Endothelial cell of umbilical vein (primary cell): Measurements from ENCODE around the gene SYNPO2L. TPM values are rescaled to one million over a fixed set of nuclear protein-coding genes. Genes with fewer than 3 reads are reported as not detected.

ENCODE experiments used
- BruUV-seq: library from RNA; stranded (reverse); fragments of 400-500 nt; replicated peaks from 2 replicates; lab custom pipeline; 2021; lab: Mats Ljungman, UMichigan
- CTCF ChIA-PET: fragments of 300-600, 350-600 bp; sonication (Branson Sonifier 250); formaldehyde crosslinking; loops from one replicate; lab custom pipeline; 2021; ENCODE audit warnings: antibody characterized with exemption, inconsistent platforms; lab: Charles Lee
- POLR2A ChIA-PET: fragments of 300-600, 350-600 bp; sonication (Branson Sonifier 250); formaldehyde crosslinking; loops from one replicate; lab custom pipeline; 2021; ENCODE audit warnings: antibody characterized with exemption, inconsistent platforms; lab: Charles Lee
- DNase-seq: peaks from one replicate; pipeline ENCODE4 v3.0.0-alpha.2; 2011; ENCODE audit warnings: low read depth, low spot score
- FAIRE-seq: peaks from 2 replicates; lab custom pipeline; 2011; peaks lifted over from hg19 to GRCh38; lab: Jason Lieb, UNC
- H2AFZ ChIP-seq: 2 replicates; pipeline ENCODE4 v1.6.0; 2012; ENCODE audit warnings: low read depth, low read length, control low read depth, inconsistent platforms
- H3K27ac ChIP-seq: 2 replicates; pipeline ENCODE4 v1.5.1; 2011; ENCODE audit warnings: low read depth, mild to moderate bottlenecking, control low read depth, low read length, moderate library complexity; ENCODE audit not compliant: insufficient read depth
- H3K27me3 ChIP-seq, 2 experiments: 2 replicates each; pipeline versions ENCODE4 v1.6.0 to v1.6.1; 2011; ENCODE audit warnings: low read length in 2 of 2, mixed read lengths in 1 of 2; ENCODE audit not compliant: control insufficient read depth in 2 of 2, insufficient read depth in 2 of 2
- H3K36me3 ChIP-seq, 2 experiments: 2 replicates in 1 of 2; 3 replicates in 1 of 2; pipeline ENCODE4 v1.5.1; 2011; ENCODE audit warnings: low read length in 2 of 2, mild to moderate bottlenecking in 1 of 2, moderate library complexity in 1 of 2; ENCODE audit not compliant: control insufficient read depth in 2 of 2, insufficient read depth in 2 of 2; ENCODE audit errors: extremely low read depth in 1 of 2
- H3K4me1 ChIP-seq: 3 replicates; pipeline ENCODE4 v1.5.1; 2011; ENCODE audit warnings: mild to moderate bottlenecking, low read length; ENCODE audit not compliant: control insufficient read depth, insufficient read depth; ENCODE audit errors: extremely low read depth
- H3K4me2 ChIP-seq: 2 replicates; pipeline ENCODE4 v1.6.1; 2011; ENCODE audit warnings: low read length, control low read depth, mixed read lengths; ENCODE audit not compliant: insufficient read depth
- H3K4me3 ChIP-seq, 3 experiments: fragments of 200-600 bp in 1 of 3; sonication (generic), shearing (Covaris generic) in 1 of 3; replicated peaks in 1 of 3; 2 replicates each; pipeline ENCODE4 v1.5.1; 2011 to 2016; ENCODE audit warnings: control low read depth in 3 of 3, low read length in 3 of 3, mild to moderate bottlenecking in 2 of 3, inconsistent platforms in 1 of 3, low read depth in 1 of 3, moderate library complexity in 1 of 3; ENCODE audit not compliant: insufficient read depth in 1 of 3
- H3K79me2 ChIP-seq: 2 replicates; pipeline ENCODE4 v1.6.0; 2012; ENCODE audit warnings: low read length, inconsistent platforms; ENCODE audit not compliant: control insufficient read depth, insufficient read depth
- H3K9ac ChIP-seq: replicated peaks from 2 replicates; pipeline ENCODE3; 2011; ENCODE audit warnings: low read length, control low read depth; ENCODE audit not compliant: insufficient read depth; ENCODE audit errors: extremely low read depth
- H3K9me1 ChIP-seq: replicated peaks from 3 replicates; pipeline ENCODE4 v1.6.0; 2011; ENCODE audit warnings: mild to moderate bottlenecking, low read length; ENCODE audit not compliant: control insufficient read depth, insufficient read depth; ENCODE audit errors: extremely low read depth
- H3K9me3 ChIP-seq: replicated peaks from 2 replicates; pipeline ENCODE4 v1.5.1; 2012; ENCODE audit warnings: low read length, inconsistent platforms; ENCODE audit not compliant: control insufficient read depth, insufficient read depth
- H4K20me1 ChIP-seq: replicated peaks from 2 replicates; pipeline ENCODE3; 2011; ENCODE audit warnings: mild to moderate bottlenecking, low read length; ENCODE audit not compliant: control insufficient read depth, insufficient read depth; ENCODE audit errors: extremely low read depth
- EZH2 ChIP-seq: IDR thresholded peaks from 2 replicates; pipeline ENCODE4 v1.6.1; 2012; ENCODE audit warnings: borderline replicate concordance, low read depth, mild to moderate bottlenecking, moderate library complexity, low read length, inconsistent platforms; ENCODE audit not compliant: severe bottlenecking
- FOS ChIP-seq: IDR thresholded peaks from 2 replicates; pipeline ENCODE4 v1.6.1; 2011; ENCODE audit warnings: mild to moderate bottlenecking, low read length, moderate library complexity, borderline replicate concordance; ENCODE audit not compliant: insufficient read depth
- GATA2 ChIP-seq: IDR thresholded peaks from 2 replicates; pipeline ENCODE4 v1.7.0; 2011; ENCODE audit warnings: low read depth, mild to moderate bottlenecking, moderate library complexity, mixed read lengths, low read length; ENCODE audit not compliant: insufficient read length, insufficient read depth
- JUN ChIP-seq: IDR thresholded peaks from 2 replicates; pipeline ENCODE4 v1.6.1; 2011; ENCODE audit warnings: borderline replicate concordance, low read depth; ENCODE audit not compliant: insufficient read length, insufficient read depth
- MYC ChIP-seq: IDR thresholded peaks from one replicate; pipeline ENCODE4 v1.6.1; 2011; ENCODE audit warnings: mild to moderate bottlenecking, low read depth, low read length
- POLR2A ChIP-seq: IDR thresholded peaks from 2 replicates; pipeline ENCODE4 v1.6.1; 2012; ENCODE audit warnings: low read depth, mild to moderate bottlenecking, control low read depth, low read length
- POLR2AphosphoS5 ChIP-seq: IDR thresholded peaks from 2 replicates; pipeline ENCODE4 v1.6.1; 2012; ENCODE audit warnings: low read depth, mild to moderate bottlenecking, control low read depth, low read length, moderate library complexity; ENCODE audit not compliant: insufficient read depth
- dilution Hi-C: fragments of 300-500 bp; cut with MboI; formaldehyde crosslinking; loops from one replicate; pipeline ENCODE4 v1.15.0; 2019; ENCODE audit warnings: low sequenced_read_pairs; ENCODE audit not compliant: extremely low pct_ligation_motif_present
- intact Hi-C: fragments of 100-400 bp; cut with micrococcal nuclease; formaldehyde crosslinking; loops from one replicate; pipeline ENCODE4 v1.10.0; 2022
- polyA plus RNA-seq, 4 experiments: library from polyadenylated mRNA; depleted of rRNA in 3 of 4; stranded (reverse) in 3 of 4; unstranded in 1 of 4; fragments of >200 nt; gene quantifications; 2 replicates each; pipeline versions ENCODE4 v1.2.1 to v1.2.3, GENCODE V29; 2011 to 2012; ENCODE audit warnings: missing spikeins in 1 of 4
- total RNA-seq: library from RNA; stranded (reverse); gene quantifications from 2 replicates; pipeline ENCODE4 v1.2.3, GENCODE V29; 2021
- TF ChIP-seq, protein P1 (sequence below), 2 donors: IDR thresholded peaks; 1 replicate in 1 of 2; 2 replicates in 1 of 2; pipeline ENCODE4 v1.5.1; 2011; ENCODE audit warnings: low read length in 2 of 2, mild to moderate bottlenecking in 2 of 2, moderate library complexity in 2 of 2, control low read depth in 1 of 2, inconsistent platforms in 1 of 2, low read depth in 1 of 2; ENCODE audit not compliant: insufficient read depth in 1 of 2; ENCODE audit errors: extremely low read depth in 1 of 2
- TF ChIP-seq, protein P2 (sequence below): IDR thresholded peaks from 2 replicates; pipeline ENCODE4 v1.6.1; 2011; ENCODE audit not compliant: insufficient read depth, insufficient read length

Gene SYNPO2L
- total and polyA plus RNA-seq, 2 donors (not counting 3 experiments of a cell fraction or from before 2014, with no cell fraction given) = not detected

DNA sequence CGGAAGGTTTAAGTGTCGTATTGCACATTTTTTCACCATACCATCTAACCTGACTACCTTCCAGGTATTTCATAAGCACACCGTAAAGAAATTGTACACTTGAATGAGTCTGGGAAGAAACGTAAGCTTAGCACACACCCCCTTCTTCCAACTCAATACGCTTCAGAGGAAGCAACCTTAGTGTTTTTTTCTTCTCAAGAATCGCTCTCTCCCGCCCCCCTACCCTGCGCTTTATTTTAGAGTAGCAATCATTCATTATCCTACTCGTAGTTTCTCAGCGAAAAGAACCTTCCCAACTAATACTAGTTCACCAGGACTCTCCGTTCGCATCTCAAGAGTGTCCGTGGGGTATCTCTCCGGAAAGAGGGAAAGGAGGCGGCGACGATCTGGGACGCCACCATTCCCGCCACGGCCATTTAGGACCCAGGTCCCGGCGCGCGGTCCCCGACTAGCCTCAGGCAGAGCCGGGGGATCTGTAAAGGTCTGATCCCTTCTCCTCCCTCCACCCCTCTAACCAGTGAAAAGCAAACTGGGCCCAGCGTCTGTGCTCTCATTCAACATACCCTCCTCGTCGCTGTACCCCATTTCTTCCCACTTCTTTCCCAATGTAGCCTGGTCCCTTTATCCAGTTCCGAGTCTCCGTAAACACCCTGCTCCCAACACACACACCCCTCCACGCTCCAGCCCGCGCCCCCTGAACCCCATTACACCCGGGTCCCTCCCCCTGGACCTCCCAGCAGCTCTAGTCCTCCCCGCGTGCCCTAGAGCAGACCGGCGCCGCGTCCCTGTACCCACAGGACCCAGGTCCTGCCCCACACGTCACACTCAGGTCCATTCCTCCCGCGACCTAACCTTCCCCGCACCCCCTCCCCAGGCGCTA is 30.6 kb downstream of the SYNPO2L start:
- dilution Hi-C loops (loop anchor here (10.0 kb wide), 1 partner anchor 90 kb away; no protein-coding TSS in a partner anchor), intact Hi-C loops (loop anchor here (1.0 to 5.0 kb wide), 2 partner anchors 38 to 96 kb away; no protein-coding TSS in a partner anchor)
- Histone ChIP-seq H3K27ac (peak overlapping the region; percentile 4), H3K36me3 (no peaks in the 10 kb centered on the region), H3K9ac (peak overlapping the region; percentile 71), H3K9me3 (no peaks in the 10 kb centered on the region), H2AFZ (peak overlapping the region; percentile 94), H3K4me1 (peaks cover 9% of the 10 kb centered on the region), H3K4me2 (peak overlapping the region; percentile 95), H4K20me1 (no peaks in the 10 kb centered on the region), H3K79me2 (no peaks in the 10 kb centered on the region), H3K27me3 (no peaks in the 10 kb centered on the region), H3K9me1 (no peaks in the 10 kb centered on the region), H3K4me3 (peak overlapping the region; percentile 66 to 82 (median 77))
- TF ChIP-seq POLR2AphosphoS5 (no peak), GATA2 (no peak)
- ChIA-PET POLR2A (interaction anchor here (0.6 to 0.9 kb wide), 3 partner anchors 8 to 13 kb away, joined by 3 to 4 read pairs (median 3); no protein-coding TSS in a partner anchor), CTCF (interaction anchor here (0.6 to 2.4 kb wide), 6 partner anchors 15 to 329 kb away, joined by 3 to 9 read pairs (median 4); no protein-coding TSS in a partner anchor)
- DNase-seq (peak; percentile 47), FAIRE-seq (no peak)
- no TSS peak for BruUV-seq

DNA sequence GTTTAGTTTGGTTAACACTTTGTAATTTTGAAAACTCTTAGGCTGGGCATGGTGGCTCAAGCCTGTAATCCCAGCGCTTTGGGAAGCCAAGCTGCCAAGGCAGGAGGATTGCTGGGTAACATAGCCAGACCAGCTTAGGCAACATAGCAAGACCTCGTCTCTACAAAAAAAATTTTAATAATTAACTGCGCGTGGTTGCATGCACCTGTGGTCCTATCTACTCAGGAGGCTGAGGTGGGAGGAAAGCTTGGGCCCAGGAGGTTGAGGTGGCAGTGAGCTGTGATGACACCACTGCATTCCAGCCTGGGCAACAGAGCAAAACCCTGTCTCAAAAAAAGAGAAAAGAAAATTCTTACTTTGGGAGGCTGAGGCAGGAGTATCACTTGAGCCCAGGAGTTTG is 32.8 kb downstream of the SYNPO2L start:
- Histone ChIP-seq H3K27ac (no peak overlapping the region), H4K20me1 (no peaks in the 10 kb centered on the region), H3K9me3 (no peaks in the 10 kb centered on the region), H2AFZ (no peak overlapping the region), H3K4me3 (no peak overlapping the region), H3K4me1 (peaks cover 9% of the 10 kb centered on the region), H3K79me2 (no peaks in the 10 kb centered on the region), H3K4me2 (no peak overlapping the region), H3K9me1 (no peaks in the 10 kb centered on the region), H3K36me3 (no peaks in the 10 kb centered on the region), H3K27me3 (no peaks in the 10 kb centered on the region), H3K9ac (no peak overlapping the region)
- no TSS peak for BruUV-seq
- intact Hi-C loops (no loop called here), dilution Hi-C loops (loop anchor here (10.0 kb wide), 1 partner anchor 88 kb away; no protein-coding TSS in a partner anchor)
- POLR2A ChIA-PET = no interaction called here
- no peak for TF ChIP-seq POLR2AphosphoS5
- no peak for TF ChIP-seq GATA2
- TF ChIP-seq MYC = no peak
- TF ChIP-seq, protein P1, sequence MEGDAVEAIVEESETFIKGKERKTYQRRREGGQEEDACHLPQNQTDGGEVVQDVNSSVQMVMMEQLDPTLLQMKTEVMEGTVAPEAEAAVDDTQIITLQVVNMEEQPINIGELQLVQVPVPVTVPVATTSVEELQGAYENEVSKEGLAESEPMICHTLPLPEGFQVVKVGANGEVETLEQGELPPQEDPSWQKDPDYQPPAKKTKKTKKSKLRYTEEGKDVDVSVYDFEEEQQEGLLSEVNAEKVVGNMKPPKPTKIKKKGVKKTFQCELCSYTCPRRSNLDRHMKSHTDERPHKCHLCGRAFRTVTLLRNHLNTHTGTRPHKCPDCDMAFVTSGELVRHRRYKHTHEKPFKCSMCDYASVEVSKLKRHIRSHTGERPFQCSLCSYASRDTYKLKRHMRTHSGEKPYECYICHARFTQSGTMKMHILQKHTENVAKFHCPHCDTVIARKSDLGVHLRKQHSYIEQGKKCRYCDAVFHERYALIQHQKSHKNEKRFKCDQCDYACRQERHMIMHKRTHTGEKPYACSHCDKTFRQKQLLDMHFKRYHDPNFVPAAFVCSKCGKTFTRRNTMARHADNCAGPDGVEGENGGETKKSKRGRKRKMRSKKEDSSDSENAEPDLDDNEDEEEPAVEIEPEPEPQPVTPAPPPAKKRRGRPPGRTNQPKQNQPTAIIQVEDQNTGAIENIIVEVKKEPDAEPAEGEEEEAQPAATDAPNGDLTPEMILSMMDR (IDR thresholded peaks at IDR 0.05; ENCODE audit: extremely low read depth in 1 of 2, insufficient read depth in 1 of 2, low read depth in 1 of 2, low read length in 2 of 2) = no peak
- no peak for TF ChIP-seq FOS
- TF ChIP-seq JUN = no peak
- TF ChIP-seq, protein P2, sequence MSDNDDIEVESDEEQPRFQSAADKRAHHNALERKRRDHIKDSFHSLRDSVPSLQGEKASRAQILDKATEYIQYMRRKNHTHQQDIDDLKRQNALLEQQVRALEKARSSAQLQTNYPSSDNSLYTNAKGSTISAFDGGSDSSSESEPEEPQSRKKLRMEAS = no peak
- no peak for TF ChIP-seq POLR2A
- no peak for TF ChIP-seq EZH2
- CTCF ChIA-PET = interaction anchor here (1.0 to 1.2 kb wide), 2 partner anchors 93 to 342 kb away, joined by 3 read pairs; no protein-coding TSS in a partner anchor
- FAIRE-seq (no peak), DNase-seq (no peak)
